Measurements from ENCODE around the gene DCP2. TPM values are rescaled to one million over a fixed set of nuclear protein-coding genes. Genes with fewer than 3 reads are reported as not detected.

The DCP2 gene
- total RNA-seq, 1 donor from 2014 or later: 19.2 TPM

DNA sequence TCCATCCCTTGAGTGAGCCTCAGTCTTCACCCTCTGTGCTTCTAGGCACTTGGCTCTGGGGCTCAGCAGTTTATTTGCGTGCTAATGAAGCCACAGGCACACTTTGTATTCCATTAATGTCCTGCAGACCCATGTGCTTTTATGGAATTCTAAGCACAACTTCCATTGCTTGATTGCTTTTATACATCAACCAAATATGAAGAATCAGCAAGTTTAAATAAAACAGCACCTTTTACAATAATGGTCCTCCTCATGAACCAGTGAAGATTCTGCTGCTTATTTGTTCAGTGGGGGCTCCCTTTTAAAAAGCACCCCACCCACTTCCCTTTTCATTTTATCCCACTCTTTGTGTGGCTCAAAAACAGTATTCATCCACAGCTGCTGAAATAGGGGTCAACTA is 60.2 kb downstream of the DCP2 start:
- intact Hi-C loops (cut with DNase I): no loop called here
- ATAC-seq (ENCODE audit: poor library complexity) (no peak), DNase-seq (no peak)

DNA sequence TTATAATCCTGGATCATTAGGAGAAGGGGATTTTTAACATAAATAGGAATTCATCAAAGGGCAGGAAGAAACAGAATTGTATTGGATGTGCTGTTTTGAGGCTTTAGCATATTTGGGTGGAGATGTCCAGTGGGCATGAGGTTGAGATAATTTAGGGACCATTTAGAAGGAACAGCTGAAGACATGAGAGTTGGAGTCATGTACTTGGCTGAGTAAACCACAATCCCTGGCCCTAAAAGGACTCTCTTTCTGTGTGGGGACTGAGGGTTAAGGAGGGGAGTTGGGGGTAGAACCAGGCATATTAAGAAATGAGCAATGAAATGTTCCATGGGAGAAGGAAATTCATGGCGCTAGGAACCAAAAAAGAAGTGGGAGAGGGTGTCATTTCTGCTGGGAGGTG is 61.5 kb downstream of the DCP2 start:
- no peak for DNase-seq
- intact Hi-C loops (cut with DNase I): no loop called here
- no peak for ATAC-seq (ENCODE audit: poor library complexity)

DNA sequence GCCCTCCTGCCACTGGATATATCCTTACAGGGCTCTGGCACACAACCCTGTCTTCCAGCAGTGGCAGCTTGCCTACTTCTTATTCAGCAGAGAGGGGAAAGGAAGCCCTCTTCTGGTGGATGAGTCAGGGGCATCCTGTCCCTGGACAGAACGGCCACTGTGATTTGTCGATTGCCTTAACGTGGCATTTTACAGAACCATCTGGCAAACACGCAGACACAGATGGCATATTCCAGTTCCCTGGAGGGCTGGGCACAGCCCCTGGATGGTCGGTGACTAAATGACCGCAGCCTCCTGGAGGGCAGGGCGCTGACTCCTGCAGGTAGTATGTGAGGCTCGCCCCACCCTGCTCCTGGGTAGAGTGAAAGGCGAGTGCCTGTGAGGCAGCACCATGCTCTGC is 62.1 kb downstream of the DCP2 start:
- intact Hi-C loops (cut with DNase I): no loop called here
- ATAC-seq (ENCODE audit: poor library complexity) (no peak), DNase-seq (no peak)

DNA sequence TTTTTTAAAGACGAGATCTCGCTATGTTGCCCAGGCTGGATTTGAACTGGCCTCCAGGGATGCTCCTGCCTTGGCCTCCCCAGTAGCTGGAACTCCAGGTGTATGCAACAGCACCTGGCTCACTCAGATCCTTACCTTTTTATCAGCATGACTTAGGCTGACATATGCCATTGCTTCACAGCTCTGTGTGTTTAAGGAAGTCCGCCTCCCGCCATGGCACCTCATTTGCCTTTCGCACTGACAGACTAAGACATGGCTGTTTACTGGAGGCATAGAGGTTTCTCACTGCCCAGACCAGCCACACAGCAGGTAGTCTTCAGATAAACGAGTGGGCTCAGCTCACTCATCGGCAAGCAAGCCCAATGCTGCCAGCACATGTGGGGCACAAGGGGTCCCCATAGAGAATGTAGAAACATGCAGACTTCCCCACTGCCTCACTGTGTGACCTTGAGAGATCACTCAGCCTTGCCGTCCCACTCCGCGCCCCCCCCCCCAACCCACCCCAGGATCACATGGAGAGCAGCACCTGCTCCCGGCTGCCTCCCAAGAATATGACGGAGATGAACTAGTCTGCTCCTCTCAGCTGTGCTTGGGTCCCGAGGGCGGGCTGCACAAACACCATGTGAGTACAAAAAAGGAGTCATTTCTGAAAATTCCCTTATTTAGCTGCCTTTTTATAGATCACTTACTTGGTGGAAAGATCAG is 62.8 kb downstream of the DCP2 start:
- DNase-seq: no peak
- intact Hi-C loops (cut with DNase I): no loop called here
- no peak for ATAC-seq (ENCODE audit: poor library complexity)

DNA sequence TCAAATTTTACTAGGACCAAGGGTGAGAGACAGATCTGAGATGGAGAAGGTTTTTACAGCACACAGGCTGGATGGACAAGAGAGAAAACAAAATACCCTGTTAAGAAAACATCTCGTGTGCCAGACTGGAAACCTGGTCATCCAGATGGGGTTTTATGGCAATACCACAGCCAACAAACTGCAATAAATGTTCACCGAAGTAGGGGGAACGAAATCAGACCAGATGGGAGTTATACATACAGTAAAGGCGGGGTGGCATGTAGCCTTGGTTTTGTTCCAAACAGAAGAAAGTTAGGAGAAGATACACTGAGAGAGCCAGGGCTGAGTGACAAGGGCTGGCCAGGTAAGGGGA is 63.3 kb downstream of the DCP2 start:
- ATAC-seq (ENCODE audit: poor library complexity) (no peak), DNase-seq (no peak)
- intact Hi-C loops (cut with DNase I): no loop called here

DNA sequence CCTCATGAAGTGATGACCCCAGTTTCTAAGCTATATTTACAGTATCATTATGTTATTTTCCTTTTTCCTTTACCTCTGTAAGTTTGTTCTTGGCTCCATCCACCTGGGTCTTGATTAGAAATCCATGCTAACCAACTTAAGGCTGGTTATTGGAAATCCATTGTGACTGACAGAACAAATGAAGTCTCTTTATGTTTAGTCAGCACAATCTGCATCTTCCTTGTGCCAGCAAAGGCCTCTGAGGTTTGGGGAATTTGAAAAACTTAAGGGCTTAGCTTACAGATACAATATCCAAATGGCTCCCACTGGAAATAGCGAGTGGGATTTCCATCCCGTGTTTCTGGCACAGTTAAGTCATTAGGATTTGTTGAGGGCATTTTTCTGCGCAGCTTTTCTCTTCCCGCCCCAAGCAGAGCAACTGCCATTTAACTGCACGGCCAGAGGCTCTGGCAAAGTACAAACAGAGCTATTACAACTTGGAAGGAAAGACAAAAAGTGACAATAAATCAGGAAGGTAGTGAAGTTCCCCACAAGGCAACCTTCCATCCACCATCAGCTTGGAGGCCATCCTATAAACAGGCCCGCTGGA is 64.2 kb downstream of the DCP2 start:
- no peak for DNase-seq
- ATAC-seq (ENCODE audit: poor library complexity): no peak
- intact Hi-C loops (cut with DNase I): no loop called here

DNA sequence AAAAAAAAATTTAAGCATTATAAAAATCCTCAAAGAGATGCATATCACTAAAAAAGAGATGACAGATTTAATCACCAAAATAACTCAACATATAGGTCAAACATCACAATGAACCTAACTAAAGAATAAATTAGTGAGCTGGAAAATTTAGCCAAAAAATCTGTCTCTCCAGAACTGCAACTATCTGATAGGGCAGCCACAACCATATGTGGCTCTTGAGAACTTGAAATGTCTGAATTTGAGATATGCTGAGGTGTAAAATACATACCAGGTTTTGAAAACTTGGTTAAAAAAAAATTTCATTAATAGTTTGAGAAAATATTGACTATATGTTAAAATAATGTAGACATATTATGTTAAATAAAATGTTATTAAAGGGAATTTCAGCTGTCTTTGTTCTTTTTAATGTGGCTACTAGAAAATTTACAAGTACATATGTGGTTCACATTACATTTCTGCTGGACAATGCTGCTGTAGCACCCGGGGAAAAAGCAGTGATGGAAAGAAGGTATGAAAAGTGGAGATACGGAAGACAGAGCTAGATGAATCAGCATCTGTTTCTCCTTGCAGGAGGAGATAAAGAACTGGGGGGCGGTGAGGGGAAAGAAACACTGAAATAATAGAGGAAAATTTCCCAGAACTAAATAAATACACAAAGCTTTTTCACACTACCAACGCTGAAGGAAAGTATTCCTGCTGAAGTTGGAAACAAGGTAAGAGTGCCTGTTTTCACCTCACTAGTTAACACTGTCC is 66.1 kb downstream of the DCP2 start:
- DNase-seq (no peak), ATAC-seq (ENCODE audit: poor library complexity) (no peak)
- intact Hi-C loops (cut with DNase I): no loop called here

DNA sequence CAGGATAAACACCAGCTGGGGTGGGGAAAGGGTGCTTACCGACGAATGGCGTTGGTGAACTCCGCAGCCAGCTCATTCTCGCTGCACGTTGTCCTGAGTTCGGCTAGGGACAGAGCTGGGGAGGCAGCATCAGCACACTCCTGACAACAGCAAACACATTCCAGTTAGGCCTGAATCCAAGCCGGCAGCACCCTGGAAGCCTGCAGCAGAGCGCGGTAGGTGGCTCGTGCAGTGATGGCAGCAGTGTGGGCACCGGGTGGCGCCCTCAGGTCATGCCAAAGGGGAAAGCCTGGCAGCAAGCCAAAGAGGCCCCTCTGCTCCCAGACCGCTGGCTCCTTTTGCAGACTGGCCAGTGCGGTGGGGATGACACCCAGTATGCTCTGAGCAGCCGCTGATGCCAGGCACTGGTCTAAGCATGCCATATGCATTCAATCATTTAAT is 66.9 kb downstream of the DCP2 start:
- DNase-seq (peak; percentile 79), ATAC-seq (ENCODE audit: poor library complexity) (peak; percentile 95)
- intact Hi-C loops (cut with DNase I): no loop called here

DNA sequence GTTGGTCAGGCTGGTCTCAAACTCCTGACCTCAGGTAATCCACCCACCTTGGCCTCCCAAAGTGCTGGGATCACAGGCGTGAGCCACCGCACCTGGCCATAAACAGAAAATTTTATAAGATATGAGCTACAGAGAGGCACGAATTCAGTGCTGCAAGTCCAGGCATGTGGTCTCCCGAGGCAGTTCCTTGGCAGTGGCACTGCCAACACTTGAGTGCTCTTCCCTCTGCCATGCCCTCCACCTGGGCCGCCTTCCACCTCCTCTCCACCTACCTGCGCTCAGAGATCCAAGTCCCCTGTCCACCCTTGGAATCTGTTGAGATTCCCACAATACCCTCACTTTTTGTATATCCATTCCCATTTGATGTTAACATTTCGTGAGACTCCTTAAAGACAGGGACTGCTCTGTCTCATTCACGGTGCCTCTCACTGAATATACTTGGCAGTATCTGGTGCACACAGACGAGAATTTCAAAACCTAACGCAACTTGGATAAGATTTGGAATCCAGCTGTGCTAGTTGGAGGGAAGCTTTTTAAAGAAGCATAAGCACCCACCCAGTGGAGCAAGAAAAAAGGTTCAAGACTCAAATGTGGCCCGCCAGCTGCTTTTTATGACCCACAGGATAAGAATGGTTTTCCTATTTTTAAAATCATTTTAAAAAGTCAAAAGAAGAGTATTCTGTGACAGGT is 68.3 kb downstream of the DCP2 start:
- ATAC-seq (ENCODE audit: poor library complexity) (peak; percentile 11), DNase-seq (no peak)
- intact Hi-C loops (cut with DNase I): no loop called here

DNA sequence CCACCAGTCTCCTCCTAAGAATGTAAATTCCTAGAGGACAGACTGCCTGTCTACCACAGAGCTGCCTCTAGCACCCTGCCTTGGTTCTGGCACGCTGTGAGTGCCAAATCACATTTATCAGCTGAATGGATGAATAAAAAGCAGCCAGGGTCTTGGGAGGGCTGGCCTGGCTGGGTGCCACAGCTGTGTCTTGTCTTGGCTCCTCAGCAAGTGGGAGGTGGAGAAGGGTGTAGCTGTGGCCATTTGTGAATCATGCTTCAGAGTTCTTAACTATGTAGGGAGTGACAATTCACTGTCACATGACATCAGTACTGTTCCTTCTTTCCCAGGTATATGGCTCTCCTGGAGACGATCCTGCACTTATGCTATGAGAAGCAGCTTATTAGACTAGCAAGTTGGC is 70.6 kb downstream of the DCP2 start:
- DNase-seq (no peak), ATAC-seq (ENCODE audit: poor library complexity) (no peak)
- intact Hi-C loops (cut with DNase I): no loop called here

DNA sequence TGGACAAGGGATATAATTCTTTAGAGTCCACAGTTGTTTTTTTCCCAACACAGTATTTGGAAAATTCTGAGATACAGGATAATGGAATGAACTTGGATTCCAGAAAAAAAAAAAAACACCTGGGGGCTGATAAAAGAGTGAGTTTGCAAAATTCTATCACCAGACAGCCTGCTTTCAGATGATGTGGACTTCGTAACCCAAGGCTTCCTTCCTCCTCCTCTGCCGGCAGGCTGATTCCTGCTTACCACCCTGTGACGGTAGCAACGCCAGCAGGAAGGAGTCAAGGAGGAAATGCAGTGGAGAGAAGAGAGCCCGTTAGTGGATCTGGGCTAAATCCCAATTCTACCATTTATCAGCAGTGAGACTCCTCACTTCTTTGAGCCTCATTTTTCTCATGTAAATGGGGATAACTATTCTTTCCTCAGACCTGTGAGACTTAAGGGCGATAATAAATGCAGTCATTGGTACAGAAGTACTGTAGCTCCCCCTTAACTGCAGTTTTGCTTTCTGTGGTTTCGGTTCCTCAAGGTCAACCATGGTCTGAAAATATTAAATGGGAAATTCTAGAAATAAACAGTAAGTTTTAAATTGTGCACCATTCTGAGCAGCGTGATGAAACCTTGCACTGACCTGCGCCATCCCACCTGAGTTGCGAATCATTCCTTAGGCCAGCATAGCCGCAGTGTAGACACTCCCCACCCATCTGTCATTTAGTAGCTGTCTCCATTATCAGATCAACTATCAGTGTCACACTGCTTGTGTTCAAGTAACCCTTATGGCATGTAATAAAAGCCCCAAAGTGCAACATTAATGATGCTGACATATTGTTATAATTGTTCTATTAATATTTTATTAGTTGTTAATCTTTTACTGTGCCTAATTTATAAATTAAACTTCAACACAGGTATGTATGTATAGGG is 71.4 kb downstream of the DCP2 start:
- no peak for DNase-seq
- ATAC-seq (ENCODE audit: poor library complexity): no peak
- intact Hi-C loops (cut with DNase I): no loop called here

DNA sequence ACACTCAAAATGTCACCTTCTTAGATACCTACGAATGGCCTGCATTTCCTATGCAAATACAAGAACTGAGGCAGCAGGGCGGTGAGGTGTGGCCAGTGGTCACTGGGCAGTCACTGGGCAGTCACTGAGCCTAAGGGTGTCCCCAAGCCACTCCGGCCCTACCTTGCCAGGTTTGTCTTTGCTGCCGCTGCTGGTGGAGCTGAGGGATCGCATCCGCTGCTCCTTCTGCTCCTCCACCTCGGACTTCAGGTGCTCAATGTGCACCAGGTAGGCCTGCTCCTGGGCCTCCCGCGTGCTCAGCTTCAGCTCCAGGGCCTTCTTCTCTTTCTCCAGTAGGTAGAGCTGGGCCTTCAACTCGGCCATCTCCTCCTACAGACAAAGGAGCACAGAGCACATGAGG is 72.3 kb downstream of the DCP2 start:
- DNase-seq (no peak), ATAC-seq (ENCODE audit: poor library complexity) (no peak)
- intact Hi-C loops (cut with DNase I): no loop called here

DNA sequence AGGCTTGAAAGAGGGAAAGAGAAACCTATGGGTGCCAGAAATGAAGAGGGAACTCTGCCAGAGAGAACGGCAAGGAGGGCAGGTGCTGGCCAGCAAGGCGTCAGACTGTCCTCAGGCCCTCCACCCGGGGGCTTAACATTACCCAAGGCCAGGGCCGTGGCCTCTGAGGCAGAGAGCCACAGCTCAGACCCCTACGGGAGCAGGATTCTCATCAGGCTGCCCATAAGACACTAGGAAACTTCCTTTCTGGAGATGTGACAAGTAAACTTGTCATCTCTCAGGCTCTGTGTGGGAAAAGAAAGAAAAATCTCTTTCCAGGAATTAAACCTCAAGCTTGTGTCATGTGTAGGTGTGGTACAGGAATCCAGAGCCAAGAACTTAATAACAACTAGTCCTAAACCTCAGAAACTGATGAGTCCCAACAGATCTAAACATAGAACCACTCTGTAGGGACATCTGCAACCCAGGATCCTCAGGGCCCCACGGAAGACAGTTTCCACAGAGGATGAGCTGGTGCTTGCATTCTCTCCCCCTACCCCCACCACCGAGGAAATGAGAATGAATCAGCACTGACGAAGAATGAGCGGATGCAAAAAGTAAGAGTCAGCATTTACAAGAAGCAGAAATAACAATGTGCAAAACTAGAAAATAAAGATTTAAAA is 74.3 kb downstream of the DCP2 start:
- DNase-seq (no peak), ATAC-seq (ENCODE audit: poor library complexity) (peak; percentile 41)
- intact Hi-C loops (cut with DNase I): no loop called here

DNA sequence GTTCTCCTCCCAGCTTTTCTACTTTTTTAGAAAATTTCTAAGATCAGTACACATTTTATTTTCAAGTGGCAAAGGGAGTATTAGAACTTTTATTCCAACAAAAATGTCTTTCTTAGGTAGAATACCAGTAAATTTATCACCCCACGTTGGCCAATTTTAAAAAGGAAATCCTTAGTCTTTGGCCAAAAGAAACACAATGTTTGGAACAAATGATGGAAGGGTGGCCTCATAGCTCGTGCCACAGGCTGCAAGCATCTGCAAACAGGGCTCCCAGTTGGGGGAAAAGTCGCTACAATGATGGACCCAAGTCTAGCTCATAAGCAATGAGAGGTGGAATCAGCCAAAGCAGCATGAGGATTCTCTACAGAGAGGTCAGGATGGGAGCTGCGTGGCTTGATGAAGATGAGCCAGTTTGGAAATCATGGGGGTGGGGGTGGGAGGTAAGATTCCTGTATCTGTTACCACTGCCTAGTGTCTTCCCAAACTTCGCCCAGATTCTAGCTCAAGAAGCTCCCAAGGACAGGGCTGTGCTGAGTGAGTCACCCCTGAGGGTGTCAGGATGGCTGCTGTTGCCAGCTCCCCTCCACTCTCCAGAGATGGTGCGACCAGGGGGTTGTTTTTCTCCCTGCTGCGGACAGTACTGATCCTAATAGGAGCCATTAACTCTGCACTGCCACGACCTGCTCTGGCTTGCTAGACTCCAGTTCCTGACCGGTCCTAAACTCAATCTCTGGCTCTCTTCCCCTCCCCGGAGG is 75.6 kb downstream of the DCP2 start:
- intact Hi-C loops (cut with DNase I): no loop called here
- ATAC-seq (ENCODE audit: poor library complexity) (no peak), DNase-seq (no peak)

DNA sequence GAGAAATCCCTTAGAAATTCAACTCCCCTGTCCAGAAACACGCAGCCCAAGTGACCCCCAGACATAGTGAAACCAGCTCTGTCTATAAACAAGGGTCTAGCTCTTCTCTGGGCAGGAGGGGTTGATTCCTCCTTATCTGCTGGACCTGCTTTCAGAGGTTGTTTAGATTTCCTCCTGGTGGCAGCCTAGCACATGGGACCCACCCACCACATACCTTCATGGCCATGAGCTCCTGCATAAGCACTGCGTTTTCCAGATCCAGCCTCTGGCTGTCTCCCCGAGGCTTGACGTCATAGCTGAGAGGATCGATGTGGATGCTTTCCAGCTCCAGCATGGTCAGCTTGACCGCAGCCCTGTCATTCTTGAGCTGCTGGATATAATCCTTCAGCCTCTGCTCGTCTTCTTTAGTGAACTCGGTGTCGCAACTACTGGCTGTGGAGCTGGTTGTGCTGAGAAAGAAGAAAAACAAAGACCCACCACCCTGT is 77.0 kb downstream of the DCP2 start:
- no peak for DNase-seq
- ATAC-seq (ENCODE audit: poor library complexity): peak; percentile 15
- intact Hi-C loops (cut with DNase I): no loop called here

DNA sequence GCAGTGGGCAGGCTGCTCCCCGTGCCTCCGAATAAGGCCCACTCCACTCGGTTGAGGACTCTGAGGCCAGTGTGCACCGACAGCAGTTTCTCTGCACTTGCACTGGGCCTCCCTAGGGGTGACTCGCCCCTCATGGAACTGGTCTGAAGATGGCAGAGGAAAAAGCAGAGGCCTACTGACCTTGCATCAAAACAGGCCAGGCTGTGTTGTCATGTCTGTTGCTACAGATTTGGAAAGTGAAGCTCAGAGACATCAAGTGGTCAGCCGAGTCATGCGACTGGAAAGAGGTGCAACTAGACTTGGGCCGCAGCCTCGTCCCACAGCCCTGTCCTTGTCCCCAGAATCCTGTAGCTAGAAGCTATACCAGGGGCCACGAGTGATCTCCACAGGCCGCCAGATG is 78.3 kb downstream of the DCP2 start:
- no peak for ATAC-seq (ENCODE audit: poor library complexity)
- no peak for DNase-seq
- intact Hi-C loops (cut with DNase I): no loop called here

DNA sequence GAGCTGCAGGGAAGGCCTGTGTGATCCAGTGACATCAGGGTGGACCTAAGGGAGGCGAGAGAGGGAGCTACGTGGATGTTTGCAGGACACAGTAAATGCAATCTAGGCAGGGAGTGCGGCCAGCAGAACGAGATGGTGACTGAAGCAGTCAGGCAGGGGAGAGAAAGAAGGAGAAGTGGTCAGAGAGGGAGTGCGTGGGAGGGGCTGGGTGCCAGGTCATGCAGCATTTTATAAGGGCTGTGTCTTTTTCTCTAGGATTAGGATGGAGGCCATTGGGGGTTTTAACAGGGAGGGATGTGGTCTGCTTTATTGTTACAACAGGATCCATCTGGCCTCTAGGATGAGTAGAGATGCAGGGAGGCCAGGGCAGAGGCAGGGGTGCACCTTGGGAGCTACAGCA is 80.4 kb downstream of the DCP2 start:
- ATAC-seq (ENCODE audit: poor library complexity): no peak
- intact Hi-C loops (cut with DNase I): no loop called here
- DNase-seq: no peak
